SK-N-SH (cell line): ENCODE results near the gene ABCA4. TPM values are rescaled to one million over a fixed set of nuclear protein-coding genes. Genes with fewer than 3 reads are reported as not detected.

Source experiments
- CTCF ChIA-PET: fragments of 300-600, 350-600 bp; formaldehyde crosslinking; extraction: SDS; loops from one replicate; lab custom pipeline; 2021; lab: Yijun Ruan, JAX
- POLR2A ChIA-PET: fragments of 350-600 bp; sonication (Branson Sonifier 250); formaldehyde crosslinking; extraction: SDS; loops from one replicate; lab custom pipeline; 2020; ENCODE audit warnings: antibody characterized with exemption, inconsistent platforms; lab: Yijun Ruan, JAX
- DNase-seq: peaks from one replicate; pipeline ENCODE4 v3.0.0; 2012
- H2AFZ ChIP-seq: fragments of 200-600 bp; sonication (generic); 2 replicates; pipeline ENCODE4 v1.8.1; 2016; ENCODE audit warnings: antibody characterized with exemption, mild to moderate bottlenecking, low read depth
- H3F3A ChIP-seq: fragments of 200-600 bp; sonication (generic); replicated peaks from 2 replicates; pipeline ENCODE3; 2016; ENCODE audit warnings: antibody characterized with exemption, mild to moderate bottlenecking; ENCODE audit not compliant: insufficient read depth
- H3K27ac ChIP-seq, 2 experiments: fragments of 200-500 bp in 1 of 2; fragments of 200-600 bp in 1 of 2; sonication (Bioruptor generic) in 1 of 2; sonication (generic), shearing (Covaris generic) in 1 of 2; 2 replicates each; pipeline versions ENCODE4 v1.5.1 to v1.6.1; 2014 to 2016; ENCODE audit warnings: low read depth in 2 of 2, inconsistent platforms in 1 of 2, low read length in 1 of 2, mild to moderate bottlenecking in 1 of 2, mixed read lengths in 1 of 2
- H3K27me3 ChIP-seq: fragments of 200-600 bp; sonication (generic), shearing (Covaris generic); 2 replicates; pipeline ENCODE4 v1.6.1; 2016; ENCODE audit warnings: mixed run types; ENCODE audit not compliant: insufficient read depth
- H3K36me3 ChIP-seq, 2 experiments: fragments of 200-500 bp in 1 of 2; fragments of 200-600 bp in 1 of 2; sonication (Bioruptor generic) in 1 of 2; sonication (generic) in 1 of 2; replicated peaks in 1 of 2; 2 replicates each; pipeline versions ENCODE3 to v1.5.1; 2014 to 2016; ENCODE audit warnings: low read length in 1 of 2, mild to moderate bottlenecking in 1 of 2; ENCODE audit not compliant: insufficient read depth in 2 of 2, control insufficient read depth in 1 of 2
- H3K4me1 ChIP-seq, 2 experiments: fragments of 200-500 bp in 1 of 2; fragments of 200-600 bp in 1 of 2; sonication (Bioruptor generic) in 1 of 2; sonication (generic), shearing (Covaris generic) in 1 of 2; 2 replicates each; pipeline versions ENCODE4 v1.5.1 to v1.6.1; 2014 to 2016; ENCODE audit warnings: low read depth in 1 of 2, low read length in 1 of 2, mixed run types in 1 of 2; ENCODE audit not compliant: insufficient read depth in 2 of 2, control insufficient read depth in 1 of 2
- H3K4me2 ChIP-seq: fragments of 200-600 bp; sonication (generic), shearing (Covaris generic); 2 replicates; pipeline ENCODE4 v1.6.1; 2017; ENCODE audit warnings: mixed run types
- H3K4me3 ChIP-seq, 2 experiments: fragments of 200-500 bp in 1 of 2; fragments of 200-600 bp in 1 of 2; sonication (Bioruptor generic) in 1 of 2; sonication (generic), shearing (Covaris generic) in 1 of 2; 2 replicates each; pipeline versions ENCODE4 v1.5.1 to v1.8.1; 2014 to 2016; ENCODE audit warnings: low read depth in 2 of 2, inconsistent platforms in 1 of 2, low read length in 1 of 2, mild to moderate bottlenecking in 1 of 2, mixed read lengths in 1 of 2, moderate library complexity in 1 of 2
- H3K79me2 ChIP-seq: fragments of 200-600 bp; sonication (generic); 2 replicates; pipeline ENCODE4 v1.8.1; 2017; ENCODE audit warnings: mild to moderate bottlenecking; ENCODE audit not compliant: insufficient read depth
- H3K9ac ChIP-seq: fragments of 200-600 bp; sonication (generic); 2 replicates; pipeline ENCODE4 v1.6.1; 2017; ENCODE audit warnings: mixed run types
- H3K9me2 ChIP-seq: fragments of 200-600 bp; sonication (generic); 2 replicates; pipeline ENCODE4 v1.6.1; 2017; ENCODE audit warnings: mixed run types
- H3K9me3 ChIP-seq: fragments of 200-600 bp; sonication (generic); 2 replicates; pipeline ENCODE4 v1.6.1; 2017; ENCODE audit warnings: mixed run types, mild to moderate bottlenecking, moderate library complexity
- H4K20me1 ChIP-seq: fragments of 200-600 bp; sonication (generic); 2 replicates; pipeline ENCODE4 v1.6.1; 2017; ENCODE audit warnings: mild to moderate bottlenecking, mixed run types; ENCODE audit not compliant: insufficient read depth
- FOXM1 ChIP-seq: IDR thresholded peaks from 2 replicates; pipeline ENCODE4 v1.4.0; 2012; ENCODE audit warnings: low read depth, mild to moderate bottlenecking
- GABPA ChIP-seq: IDR thresholded peaks from 2 replicates; pipeline ENCODE4 v1.4.0; 2012; ENCODE audit warnings: low read depth, mild to moderate bottlenecking
- GATA2 ChIP-seq: sonication (generic); formaldehyde crosslinking; IDR thresholded peaks from 2 replicates; pipeline ENCODE4 v1.5.0; 2020; ENCODE audit warnings: mild to moderate bottlenecking, missing genetic modification reagents
- JUND ChIP-seq: IDR thresholded peaks from 2 replicates; pipeline ENCODE4 v1.4.0; 2012
- MAX ChIP-seq: IDR thresholded peaks from 2 replicates; pipeline ENCODE4 v1.4.0; 2012; ENCODE audit warnings: low read depth
- NFIC ChIP-seq: IDR thresholded peaks from 2 replicates; pipeline ENCODE4 v1.4.0; 2012; ENCODE audit warnings: borderline replicate concordance
- RAD21 ChIP-seq: IDR thresholded peaks from 2 replicates; pipeline ENCODE4 v1.6.1; 2012; ENCODE audit warnings: mild to moderate bottlenecking, low read length
- RCOR1 ChIP-seq: fragments of 150-350 bp; IDR thresholded peaks from 2 replicates; pipeline ENCODE4 v1.6.1; 2017; ENCODE audit warnings: antibody characterized with exemption, low read length
- RFX5 ChIP-seq: IDR thresholded peaks from 2 replicates; pipeline ENCODE4 v1.6.1; 2012; ENCODE audit warnings: mild to moderate bottlenecking, improper control_type of control experiment, low read length
- TAF1 ChIP-seq: IDR thresholded peaks from 2 replicates; pipeline ENCODE4 v1.6.1; 2012; ENCODE audit warnings: low read depth, mild to moderate bottlenecking, low read length, moderate library complexity, borderline replicate concordance
- TCF12 ChIP-seq: IDR thresholded peaks from 2 replicates; pipeline ENCODE4 v1.4.0; 2012
- USF1 ChIP-seq: IDR thresholded peaks from 2 replicates; pipeline ENCODE4 v1.4.0; 2012; ENCODE audit warnings: low read depth, borderline replicate concordance
- WGBS: methylation state at CpG from one replicate; pipeline ENCODE4 v1.1.6; 2017; ENCODE audit warnings: low lambda C conversion rate; 5-methylcytosine and 5-hydroxymethylcytosine counted together
- polyA plus RNA-seq, 3 experiments: library from polyadenylated mRNA; depleted of rRNA; stranded (reverse); fragments of >200 nt; gene quantifications; 2 replicates each; pipeline ENCODE4 v1.2.3, GENCODE V29; 2012

The ABCA4 gene
- polyA plus RNA-seq, 1 of the 3 experiments (the other 2 are of a cell fraction): 0.03 TPM

- H3K4me3 ChIP-seq: no peak overlapping the region
- POLR2A ChIA-PET: no interaction called here
Observed at GRCh38 chr1:94120570-94120901, 412 bp downstream of the ABCA4 start.

GRCh38 chr1:94119796-94120569 lies 965 bp downstream of the ABCA4 start:
- Histone ChIP-seq H3K36me3 (no peaks in the 10 kb centered on the region), H3K27me3 (no peaks in the 10 kb centered on the region), H3K9me2 (no peaks in the 10 kb centered on the region), H3K27ac (no peak overlapping the region), H3K79me2 (no peaks in the 10 kb centered on the region), H2AFZ (no peak overlapping the region), H3K9ac (no peak overlapping the region), H3K4me1 (peaks cover 3 to 30% of the 10 kb centered on the region in 2 experiments; a peak in 3 of 4 replicates), H3F3A (no peaks in the 10 kb centered on the region), H3K4me3 (no peak overlapping the region), H3K4me2 (no peak overlapping the region), H3K9me3 (no peaks in the 10 kb centered on the region)
- DNase-seq: no peak
- CTCF ChIA-PET: interaction anchor here (1.5 to 1.7 kb wide), 2 partner anchors 59 to 216 kb away, joined by 4 to 6 read pairs; no protein-coding TSS in a partner anchor
- POLR2A ChIA-PET: no interaction called here
- TF ChIP-seq GABPA (no peak), RCOR1 (no peak), TAF1 (no peak), GATA2 (CRISPR knock-in tag) (no peak), NFIC (no peak), JUND (no peak), USF1 (no peak)
- TF ChIP-seq, all 33 proteins: peak for 0
- WGBS: 81% methylated on average over 11 of the region's 11 CpGs
- H4K20me1 ChIP-seq: no peaks in the 10 kb centered on the region

More at GRCh38 chr1:94120570-94120901, 412 bp downstream of the ABCA4 start:
- Histone ChIP-seq H3K9me2 (no peaks in the 10 kb centered on the region), H2AFZ (no peak overlapping the region)
- TF ChIP-seq RAD21 (no peak), FOXM1 (no peak), TCF12 (no peak), MAX (no peak), RFX5 (no peak)
- TF ChIP-seq, all 33 proteins: peak for 0
- DNase-seq: no peak
- Histone ChIP-seq H3K9me3 (no peaks in the 10 kb centered on the region), H3K27me3 (no peaks in the 10 kb centered on the region), H3K27ac (no peak overlapping the region), H3K9ac (no peak overlapping the region), H3K4me2 (no peak overlapping the region), H3K36me3 (no peaks in the 10 kb centered on the region), H3K4me1 (peaks cover 3 to 30% of the 10 kb centered on the region in 2 experiments; a peak in 3 of 4 replicates), H4K20me1 (no peaks in the 10 kb centered on the region), H3F3A (no peaks in the 10 kb centered on the region), H3K79me2 (no peaks in the 10 kb centered on the region)
- WGBS: 81% methylated on average over 7 of the region's 9 CpGs
- CTCF ChIA-PET: interaction anchor here (1.5 to 1.7 kb wide), 2 partner anchors 59 to 215 kb away, joined by 4 to 6 read pairs; no protein-coding TSS in a partner anchor
